RWPE1 (cell line): ENCODE measurements around the gene BICC1.

Experiments used
- CTCF ChIA-PET: fragments of 350-600 bp; sonication (Branson Sonifier 250); formaldehyde crosslinking; extraction: SDS; loops from one replicate; lab custom pipeline; 2021; lab: Yijun Ruan, JAX
- POLR2A ChIA-PET: fragments of 400-600 bp; formaldehyde crosslinking; extraction: SDS; loops from one replicate; lab custom pipeline; 2020; ENCODE audit warnings: antibody characterized with exemption; ENCODE audit not compliant: low non-redundant PET; lab: Yijun Ruan, JAX
- DNase-seq: peaks from one replicate; pipeline ENCODE4 v3.0.0; 2012; ENCODE audit warnings: low spot score
- H3K27ac ChIP-seq: fragments of 450-650 bp; 2 replicates; pipeline ENCODE4 v1.5.1; 2017
- CTCF ChIP-seq: fragments of 450-650 bp; conservative IDR thresholded peaks from 2 replicates; pipeline ENCODE4 v1.5.1; 2017; ENCODE audit warnings: low read depth, mild to moderate bottlenecking

The BICC1 gene

GRCh38 chr10:58734664-58735063 lies 222.0 kb downstream of the BICC1 start:
- ChIA-PET CTCF (interaction anchor here (0.7 kb wide), 1 partner anchor 1462 kb away, joined by 3 read pairs; no protein-coding TSS in a partner anchor), POLR2A (no interaction called here)
- H3K27ac ChIP-seq, result no peak overlapping the region
- no peak for DNase-seq
- TF ChIP-seq CTCF, result no peak

DNA sequence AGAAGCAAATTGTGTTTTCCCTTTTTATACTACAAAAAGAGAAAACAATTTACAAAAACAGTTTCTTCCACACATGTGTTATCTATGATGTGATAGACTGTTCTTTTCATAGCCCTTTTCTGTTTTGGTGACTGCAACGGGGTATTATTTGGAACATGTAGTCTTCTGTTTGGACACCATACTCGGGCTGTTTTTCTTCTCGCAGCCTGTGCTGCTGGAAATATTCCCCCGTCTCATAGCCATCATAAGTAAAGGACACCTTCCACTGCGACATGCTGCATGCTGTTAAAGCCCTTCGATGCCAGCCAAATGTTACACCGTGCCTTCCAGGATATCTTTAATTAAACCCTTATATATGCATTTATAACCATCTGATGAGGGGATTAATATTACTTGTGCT lies 222.4 kb downstream of the BICC1 start:
- POLR2A ChIA-PET, result no interaction called here
- CTCF ChIA-PET, result no interaction called here
- no peak overlapping the region for H3K27ac ChIP-seq
- no peak for TF ChIP-seq CTCF
- DNase-seq, result no peak

DNA sequence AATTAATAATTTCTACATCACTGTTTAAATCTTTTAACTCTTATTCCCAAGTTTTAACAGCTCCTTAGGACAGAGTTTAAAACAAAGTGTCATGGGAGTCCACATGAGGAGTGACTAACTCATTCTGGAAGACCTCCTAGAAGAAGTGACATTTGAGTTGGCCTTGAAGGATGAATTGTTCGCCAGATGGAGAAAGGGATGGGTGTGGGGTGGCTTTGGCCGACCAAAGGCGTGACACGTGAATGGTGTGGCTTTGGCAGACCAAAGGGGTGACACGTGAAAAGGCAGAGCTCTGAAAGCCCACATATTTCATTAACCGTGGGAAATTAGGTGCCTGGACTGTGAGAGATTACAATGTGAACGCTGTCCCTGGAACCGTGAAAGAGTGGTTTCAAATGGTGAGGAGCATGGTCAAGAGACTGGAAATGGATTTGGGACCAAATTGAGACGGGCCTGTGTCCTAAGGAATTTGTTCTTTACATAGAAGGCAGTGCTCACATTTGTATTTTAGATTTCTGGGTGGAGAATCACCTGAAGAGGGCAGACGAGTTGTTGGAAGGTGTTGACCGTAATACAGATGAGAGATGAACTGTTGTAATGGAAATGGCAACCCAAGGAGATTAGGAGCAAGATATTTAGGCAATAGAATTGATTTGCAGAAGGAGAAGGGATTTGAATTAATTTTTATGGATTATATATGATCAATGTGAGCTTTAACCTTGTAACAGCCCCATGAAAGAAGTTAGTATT lies 228.1 kb downstream of the BICC1 start:
- DNase-seq, result no peak
- no peak for TF ChIP-seq CTCF
- no peak overlapping the region for H3K27ac ChIP-seq
- ChIA-PET POLR2A (no interaction called here), CTCF (interaction anchor here (0.5 kb wide), 1 partner anchor 28 kb away, joined by 3 read pairs; no protein-coding TSS in a partner anchor)

DNA sequence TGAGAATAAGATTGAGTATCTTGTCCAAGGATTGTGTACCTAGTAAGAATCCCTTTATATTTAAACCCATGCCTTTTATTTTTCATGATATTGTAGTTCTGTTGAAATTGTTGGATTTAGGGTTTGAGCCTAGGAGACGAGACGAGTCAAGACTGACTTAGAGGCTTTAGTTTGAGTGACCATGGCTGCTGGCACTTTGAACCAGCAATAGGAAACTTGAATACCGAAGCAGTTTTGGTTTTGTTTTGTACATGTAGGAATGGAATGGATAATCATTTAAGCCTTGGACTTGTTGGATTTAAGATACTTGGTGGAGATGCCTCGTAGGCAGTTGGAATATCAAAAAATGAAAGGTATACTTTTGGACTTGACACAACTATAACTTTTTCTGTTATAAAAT lies 229.0 kb downstream of the BICC1 start:
- CTCF ChIA-PET, result no interaction called here
- DNase-seq, result no peak
- TF ChIP-seq CTCF, result no peak
- POLR2A ChIA-PET, result no interaction called here
- no peak overlapping the region for H3K27ac ChIP-seq

GRCh38 chr10:58742141-58742540 lies 229.5 kb downstream of the BICC1 start:
- TF ChIP-seq CTCF, result no peak
- ChIA-PET POLR2A (no interaction called here), CTCF (no interaction called here)
- DNase-seq, result no peak
- no peak overlapping the region for H3K27ac ChIP-seq

- no peak overlapping the region for H3K27ac ChIP-seq
- ChIA-PET POLR2A (no interaction called here), CTCF (interaction anchor here (0.6 kb wide), 2 partner anchors 199 to 1046 kb away, joined by 3 read pairs; no protein-coding TSS in a partner anchor)
- no peak for TF ChIP-seq CTCF
- DNase-seq, result no peak
These were observed 230.9 kb downstream of the BICC1 start for GRCh38 chr10:58743466-58744115.
